Measurements from ENCODE around the gene FLRT1. TPM values are rescaled to one million over a fixed set of nuclear protein-coding genes. Genes with fewer than 3 reads are reported as not detected.
"Not testable (repeated sequence)": the region's sequence is repeated elsewhere in the genome, so short reads cannot be mapped to it uniquely, and the experiment has no call there.

FLRT1 gene
- total RNA-seq, 2 donors from 2014 or later, result not detected

GRCh38 chr11:64041846-64042245 lies 6.1 kb downstream of the FLRT1 start:
- no peaks in the 10 kb centered on the region for H3K4me1 Mint-ChIP-seq
- H3K27me3 Mint-ChIP-seq, result peaks cover 8% of the 10 kb centered on the region
- no peak for ATAC-seq (replicated peaks)
- H3K27ac Mint-ChIP-seq, result no peak overlapping the region
- H3K4me3 Mint-ChIP-seq, result no peak overlapping the region
- H3K36me3 Mint-ChIP-seq (ENCODE audit: low read depth), result no peaks in the 10 kb centered on the region
- H3K9me3 Mint-ChIP-seq, result no peaks in the 10 kb centered on the region

DNA sequence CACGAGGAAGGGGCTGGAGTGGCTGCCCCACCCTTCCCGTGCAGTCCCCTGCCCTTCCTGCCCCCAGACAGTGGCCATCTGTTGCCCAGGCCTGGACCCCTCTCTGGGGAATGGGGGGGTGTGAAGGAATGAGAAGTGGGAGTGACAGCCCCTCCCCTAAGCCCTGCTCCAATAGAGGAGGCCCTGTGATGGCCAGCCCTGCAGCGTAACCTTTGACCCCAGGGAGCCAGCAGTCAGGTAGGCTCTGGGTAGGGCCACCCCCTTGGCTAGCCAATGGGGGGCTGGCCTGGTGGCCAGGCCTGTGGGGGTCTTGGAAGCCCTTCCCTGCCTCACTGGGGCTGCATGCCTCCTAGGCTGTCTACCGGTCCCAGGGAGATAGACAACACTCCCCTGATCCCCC lies 6.6 kb downstream of the FLRT1 start:
- ATAC-seq (replicated peaks), result no peak
- H3K4me1 Mint-ChIP-seq, result no peaks in the 10 kb centered on the region
- peaks cover 8% of the 10 kb centered on the region for H3K27me3 Mint-ChIP-seq
- no peaks in the 10 kb centered on the region for H3K9me3 Mint-ChIP-seq
- no peak overlapping the region for H3K4me3 Mint-ChIP-seq
- H3K36me3 Mint-ChIP-seq (ENCODE audit: low read depth), result no peaks in the 10 kb centered on the region
- no peak overlapping the region for H3K27ac Mint-ChIP-seq

DNA sequence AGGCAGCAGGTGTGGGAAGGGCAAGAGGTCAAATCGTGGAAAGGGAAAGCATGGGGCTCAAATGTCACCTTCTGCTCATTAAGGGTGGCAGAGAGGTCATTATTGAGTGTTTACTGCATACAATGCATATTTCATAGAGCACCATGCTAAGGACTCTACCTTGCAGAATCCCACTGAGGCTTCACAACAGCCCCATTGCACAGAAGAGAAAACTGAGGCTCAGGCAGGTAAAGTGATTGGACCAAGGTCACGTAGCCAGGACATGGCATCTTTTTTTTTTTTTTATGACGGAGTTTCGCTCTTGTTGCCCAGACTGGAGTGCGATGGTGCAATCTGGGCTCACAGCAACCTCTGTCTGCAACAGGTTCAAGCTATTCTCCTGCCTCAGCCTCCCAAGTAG lies 7.8 kb downstream of the FLRT1 start:
- Mint-ChIP-seq H3K9me3 (no peaks in the 10 kb centered on the region), H3K27ac (no peak overlapping the region), H3K4me1 (no peaks in the 10 kb centered on the region), H3K27me3 (peaks cover 8% of the 10 kb centered on the region), H3K36me3 (ENCODE audit: low read depth) (no peaks in the 10 kb centered on the region), H3K4me3 (no peak overlapping the region)
- ATAC-seq (replicated peaks), result no peak

GRCh38 chr11:64044730-64045393 lies 9.1 kb downstream of the FLRT1 start:
- H3K4me1 Mint-ChIP-seq, result no peaks in the 10 kb centered on the region
- H3K4me3 Mint-ChIP-seq, result no peak overlapping the region
- H3K27me3 Mint-ChIP-seq, result peaks cover 8% of the 10 kb centered on the region
- no peaks in the 10 kb centered on the region for H3K9me3 Mint-ChIP-seq
- no peaks in the 10 kb centered on the region for H3K36me3 Mint-ChIP-seq (ENCODE audit: low read depth)
- no peak for ATAC-seq (replicated peaks)
- H3K27ac Mint-ChIP-seq, result no peak overlapping the region

DNA sequence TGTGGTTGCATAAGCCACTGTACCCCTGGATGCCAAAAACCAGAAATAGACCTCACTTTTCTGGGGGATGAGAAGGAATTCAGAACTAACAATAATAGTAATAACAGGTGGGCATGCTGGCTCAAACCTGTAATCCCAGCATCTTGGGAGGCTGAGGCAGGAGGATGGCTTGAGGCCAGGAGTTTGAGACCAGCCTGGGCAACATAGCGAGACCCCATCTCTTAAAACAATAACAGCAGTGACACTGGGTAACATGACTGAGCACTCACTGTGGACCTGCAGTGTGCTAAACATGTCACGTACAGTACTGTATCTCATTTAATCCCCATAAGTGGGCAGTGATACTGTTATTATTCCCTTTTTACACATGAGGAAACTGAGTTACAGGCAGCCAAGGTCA lies 10.0 kb downstream of the FLRT1 start:
- no peak overlapping the region for H3K4me3 Mint-ChIP-seq
- no peak overlapping the region for H3K27ac Mint-ChIP-seq
- peaks cover under 1% of the 10 kb centered on the region for H3K27me3 Mint-ChIP-seq
- H3K36me3 Mint-ChIP-seq (ENCODE audit: low read depth), result no peaks in the 10 kb centered on the region
- H3K4me1 Mint-ChIP-seq, result no peaks in the 10 kb centered on the region
- H3K9me3 Mint-ChIP-seq, result no peaks in the 10 kb centered on the region
- no peak for ATAC-seq (replicated peaks)

DNA sequence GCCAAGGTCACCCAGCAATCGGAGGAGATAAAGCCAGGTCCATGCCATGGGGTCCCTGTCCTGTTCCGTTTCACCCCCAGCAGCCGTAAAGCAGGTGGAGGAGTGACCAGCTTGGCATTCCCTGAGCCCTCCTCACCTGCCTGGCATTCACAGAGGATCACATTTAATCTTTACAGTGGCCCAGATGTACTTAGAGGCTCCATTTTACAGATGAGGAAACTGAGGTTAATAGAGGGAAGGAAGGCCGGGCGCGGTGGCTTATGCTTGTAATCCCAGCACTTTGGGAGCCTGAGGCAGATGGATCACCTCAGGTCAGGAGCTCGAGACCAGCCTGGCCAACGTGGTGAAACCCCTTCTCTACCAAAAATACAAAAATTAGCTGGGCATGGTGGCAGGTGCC lies 11.6 kb downstream of the FLRT1 start:
- not testable (repeated sequence) for H3K4me3 Mint-ChIP-seq; ATAC-seq (replicated peaks); H3K4me1 Mint-ChIP-seq; H3K36me3 Mint-ChIP-seq (ENCODE audit: low read depth); H3K9me3 Mint-ChIP-seq; H3K27ac Mint-ChIP-seq; H3K27me3 Mint-ChIP-seq

- no peak for ATAC-seq (replicated peaks)
- no peaks in the 10 kb centered on the region for H3K9me3 Mint-ChIP-seq
- no peak overlapping the region for H3K27ac Mint-ChIP-seq
- no peaks in the 10 kb centered on the region for H3K27me3 Mint-ChIP-seq
- H3K36me3 Mint-ChIP-seq (ENCODE audit: low read depth), result no peaks in the 10 kb centered on the region
- H3K4me1 Mint-ChIP-seq, result no peaks in the 10 kb centered on the region
- H3K4me3 Mint-ChIP-seq, result no peak overlapping the region
Measured at GRCh38 chr11:64048042-64048854, 12.5 kb downstream of the FLRT1 start.

DNA sequence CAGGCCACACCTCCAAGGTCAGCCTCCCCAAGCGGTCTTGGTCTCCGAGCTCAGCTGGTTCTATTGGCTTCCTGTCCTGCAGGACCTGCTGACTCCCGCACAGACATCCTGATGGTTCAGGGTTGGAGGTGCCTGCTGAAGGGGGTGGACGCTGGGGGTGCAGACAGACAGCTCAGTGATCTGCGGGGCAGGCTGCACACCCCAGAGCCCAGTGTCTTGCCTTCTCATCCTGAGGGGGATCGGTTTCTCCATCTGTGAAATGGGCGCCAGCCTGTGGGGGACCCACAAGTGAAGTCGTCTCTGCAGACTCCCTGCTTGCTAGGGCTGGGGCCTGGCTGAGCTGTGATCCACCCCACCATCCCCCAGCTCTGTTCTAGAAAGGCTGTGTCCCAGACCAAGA lies 13.8 kb downstream of the FLRT1 start:
- no peaks in the 10 kb centered on the region for H3K27me3 Mint-ChIP-seq
- ATAC-seq (replicated peaks), result no peak
- no peaks in the 10 kb centered on the region for H3K9me3 Mint-ChIP-seq

GRCh38 chr11:64051297-64051696 lies 15.6 kb downstream of the FLRT1 start:
- Mint-ChIP-seq H3K9me3 (no peaks in the 10 kb centered on the region), H3K36me3 (ENCODE audit: low read depth) (no peaks in the 10 kb centered on the region), H3K27me3 (no peaks in the 10 kb centered on the region), H3K4me1 (no peaks in the 10 kb centered on the region), H3K27ac (no peak overlapping the region), H3K4me3 (no peak overlapping the region)
- no peak for ATAC-seq (replicated peaks)

More for the DNA sequence above, 13.8 kb downstream of the FLRT1 start:
- Mint-ChIP-seq H3K4me3 (no peak overlapping the region), H3K36me3 (ENCODE audit: low read depth) (no peaks in the 10 kb centered on the region), H3K4me1 (no peaks in the 10 kb centered on the region), H3K27ac (no peak overlapping the region)

DNA sequence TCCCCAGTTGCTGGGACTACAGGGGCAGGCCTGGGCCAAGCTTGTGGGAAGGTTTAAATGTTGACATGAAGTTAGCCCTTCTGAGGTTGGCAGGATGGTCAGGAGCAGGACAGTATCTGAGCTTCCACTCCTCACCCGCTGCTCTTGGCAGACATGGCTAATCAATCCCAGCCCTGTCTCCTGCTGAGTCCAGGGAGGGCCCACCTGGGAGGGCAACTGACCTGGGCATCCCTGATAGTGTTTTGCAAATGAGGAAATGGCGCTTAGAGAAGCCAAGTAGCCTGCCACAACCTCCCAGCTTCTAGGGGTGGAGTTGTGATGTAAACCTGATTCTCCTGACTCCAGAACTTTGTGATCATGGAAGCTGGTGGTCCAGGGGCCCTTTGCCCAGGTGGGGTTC lies 16.7 kb downstream of the FLRT1 start:
- Mint-ChIP-seq H3K27ac (no peak overlapping the region), H3K4me3 (no peak overlapping the region), H3K9me3 (no peaks in the 10 kb centered on the region), H3K36me3 (ENCODE audit: low read depth) (no peaks in the 10 kb centered on the region), H3K27me3 (no peaks in the 10 kb centered on the region), H3K4me1 (no peaks in the 10 kb centered on the region)
- ATAC-seq (replicated peaks), result no peak

- no peak for ATAC-seq (replicated peaks)
- H3K4me1 Mint-ChIP-seq, result no peaks in the 10 kb centered on the region
- H3K36me3 Mint-ChIP-seq (ENCODE audit: low read depth), result no peaks in the 10 kb centered on the region
- H3K27ac Mint-ChIP-seq, result no peak overlapping the region
- no peaks in the 10 kb centered on the region for H3K27me3 Mint-ChIP-seq
- H3K4me3 Mint-ChIP-seq, result no peak overlapping the region
- H3K9me3 Mint-ChIP-seq, result no peaks in the 10 kb centered on the region
Measured at GRCh38 chr11:64052938-64053622, 17.3 kb downstream of the FLRT1 start.

- ATAC-seq (replicated peaks), result no peak
Measured at GRCh38 chr11:64053699-64054098, 18.0 kb downstream of the FLRT1 start.

DNA sequence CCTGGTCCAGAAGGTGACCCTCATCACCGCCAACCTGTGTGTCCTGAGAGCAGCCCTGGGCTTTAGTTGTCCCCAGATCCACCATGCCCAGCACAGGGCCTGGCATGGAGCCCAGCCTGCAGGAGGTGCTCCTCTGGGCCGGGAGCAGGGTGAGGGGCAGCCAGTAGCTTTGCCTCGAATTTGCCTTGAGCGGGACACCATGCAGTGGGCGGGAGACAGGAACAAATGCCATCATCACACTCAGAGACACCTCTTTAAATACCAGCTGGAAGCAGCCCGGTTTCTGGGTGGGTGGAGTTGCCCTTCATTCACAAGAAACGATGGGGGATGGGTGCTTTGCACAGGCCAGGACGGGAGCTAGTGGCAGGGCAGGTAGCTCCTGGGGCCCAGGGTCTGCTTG lies 19.3 kb downstream of the FLRT1 start:
- Mint-ChIP-seq H3K9me3 (no peaks in the 10 kb centered on the region), H3K4me3 (no peak overlapping the region), H3K4me1 (no peaks in the 10 kb centered on the region), H3K27me3 (no peaks in the 10 kb centered on the region), H3K36me3 (ENCODE audit: low read depth) (no peaks in the 10 kb centered on the region), H3K27ac (no peak overlapping the region)
- ATAC-seq (replicated peaks), result no peak

More at GRCh38 chr11:64053699-64054098, 18.0 kb downstream of the FLRT1 start:
- Mint-ChIP-seq H3K4me3 (no peak overlapping the region), H3K27me3 (no peaks in the 10 kb centered on the region), H3K9me3 (no peaks in the 10 kb centered on the region), H3K36me3 (ENCODE audit: low read depth) (no peaks in the 10 kb centered on the region), H3K27ac (no peak overlapping the region), H3K4me1 (no peaks in the 10 kb centered on the region)

GRCh38 chr11:64056213-64056785 lies 20.6 kb downstream of the FLRT1 start:
- H3K9me3 Mint-ChIP-seq, result no peaks in the 10 kb centered on the region
- H3K4me1 Mint-ChIP-seq, result peaks cover 5% of the 10 kb centered on the region
- no peaks in the 10 kb centered on the region for H3K36me3 Mint-ChIP-seq (ENCODE audit: low read depth)
- H3K4me3 Mint-ChIP-seq, result no peak overlapping the region
- H3K27ac Mint-ChIP-seq, result no peak overlapping the region
- H3K27me3 Mint-ChIP-seq, result peaks cover 3% of the 10 kb centered on the region
- ATAC-seq (replicated peaks), result no peak

Data from activated T-helper 17 cell treated with anti-CD3 and anti-CD28 coated beads, Interleukin-2, amount 50 U/mL, for 72 hours (primary cell).